Caco-2 (cell line): ENCODE measurements around the gene TSTD2. TPM values are rescaled to one million over a fixed set of nuclear protein-coding genes. Genes with fewer than 3 reads are reported as not detected.

Experiments used
- BruUV-seq: library from RNA; stranded (reverse); fragments of 400-500 nt; replicated peaks from 2 replicates; lab custom pipeline; 2021; lab: Mats Ljungman, UMichigan
- CTCF ChIA-PET: fragments of 300-600 bp; sonication (Branson Sonifier 250); formaldehyde crosslinking; loops from one replicate; lab custom pipeline; 2022; ENCODE audit warnings: antibody characterized with exemption; lab: Charles Lee
- POLR2A ChIA-PET: fragments of 300-600 bp; sonication (Branson Sonifier 250); formaldehyde crosslinking; loops from one replicate; lab custom pipeline; 2022; ENCODE audit warnings: antibody characterized with exemption; lab: Charles Lee
- DNase-seq, 2 experiments: peaks; one replicate each; pipeline versions ENCODE4 v3.0.0 to v3.0.0-alpha.2; 2020 to 2022
- H3K27me3 ChIP-seq: replicated peaks from 2 replicates; pipeline ENCODE4 v1.6.0; 2011; ENCODE audit warnings: low read length; ENCODE audit not compliant: control insufficient read depth, insufficient read depth
- H3K36me3 ChIP-seq: 2 replicates; pipeline ENCODE4 v1.5.1; 2011; ENCODE audit warnings: low read length; ENCODE audit not compliant: control insufficient read depth, insufficient read depth
- H3K4me1 ChIP-seq: fragments of 250-450 bp; sonication (Bioruptor Pico); 2 replicates; pipeline ENCODE4 v1.5.1; 2020; ENCODE audit warnings: mild to moderate bottlenecking
- H3K4me3 ChIP-seq: 2 replicates; pipeline ENCODE4 v1.5.1; 2011; ENCODE audit warnings: low read depth, mild to moderate bottlenecking, control low read depth, low read length
- H3K9me3 ChIP-seq: fragments of 250-450 bp; sonication (Bioruptor Pico); 2 replicates; pipeline ENCODE4 v1.5.1; 2020; ENCODE audit warnings: mild to moderate bottlenecking, moderate library complexity
- H3K27ac Mint-ChIP-seq: one replicate; pipeline ENCODE4 v1.8.0; 2022; ENCODE audit warnings: mixed read lengths; ENCODE audit not compliant: unreplicated experiment
- H3K27me3 Mint-ChIP-seq: one replicate; pipeline ENCODE4 v1.8.0; 2022; ENCODE audit warnings: mixed read lengths; ENCODE audit not compliant: insufficient read depth, unreplicated experiment
- H3K36me3 Mint-ChIP-seq: one replicate; pipeline ENCODE4 v1.8.0; 2022; ENCODE audit warnings: mild to moderate bottlenecking, mixed read lengths; ENCODE audit not compliant: insufficient read depth, unreplicated experiment
- H3K4me1 Mint-ChIP-seq: one replicate; pipeline ENCODE4 v1.8.0; 2022; ENCODE audit warnings: low read depth, mixed read lengths; ENCODE audit not compliant: unreplicated experiment
- H3K4me3 Mint-ChIP-seq: one replicate; pipeline ENCODE4 v1.8.0; 2022; ENCODE audit warnings: mild to moderate bottlenecking, moderate library complexity, mixed read lengths; ENCODE audit not compliant: unreplicated experiment
- H3K9me3 Mint-ChIP-seq: one replicate; pipeline ENCODE4 v1.8.0; 2022; ENCODE audit warnings: mixed read lengths; ENCODE audit not compliant: unreplicated experiment
- CTCF ChIP-seq, 2 experiments: fragments of 200-600 bp in 1 of 2; IDR thresholded peaks; 1 replicate in 1 of 2; 2 replicates in 1 of 2; pipeline versions ENCODE4 v1.5.1 to v1.8.0; 2011 to 2022; ENCODE audit warnings: antibody characterized with exemption in 1 of 2, control low read depth in 1 of 2, inconsistent platforms in 1 of 2, low read depth in 1 of 2, low read length in 1 of 2, mild to moderate bottlenecking in 1 of 2, moderate library complexity in 1 of 2; ENCODE audit not compliant: insufficient read depth in 1 of 2, severe bottlenecking in 1 of 2, unreplicated experiment in 1 of 2
- intact Hi-C: fragments of 100-400 bp; cut with micrococcal nuclease; formaldehyde crosslinking; loops from one replicate; pipeline ENCODE4 v1.10.0; 2022; ENCODE audit not compliant: unreplicated experiment
- total RNA-seq: library from RNA; stranded (reverse); gene quantifications from 2 replicates; pipeline ENCODE4 v1.2.3, GENCODE V29; 2022

Gene TSTD2
- total RNA-seq, 1 experiment from 2014 or later: 20.7 TPM

GRCh38 chr9:97560851-97561250 lies 72.3 kb downstream of the TSTD2 start:
- intact Hi-C loops: no loop called here
- no TSS peak for BruUV-seq
- ChIA-PET CTCF (interaction anchor here (0.5 kb wide), 1 partner anchor 55 kb away, joined by 3 read pairs; no protein-coding TSS in a partner anchor), POLR2A (no interaction called here)
- Histone ChIP-seq H3K36me3 (no peaks in the 10 kb centered on the region), H3K27me3 (no peaks in the 10 kb centered on the region), H3K9me3 (no peaks in the 10 kb centered on the region), H3K4me3 (no peak overlapping the region), H3K4me1 (0 out of 2 replicates have a peak, but pooled peaks cover 4% of the 10 kb centered on the region)
- Mint-ChIP-seq H3K4me1 (no peaks in the 10 kb centered on the region), H3K27me3 (no peaks in the 10 kb centered on the region), H3K36me3 (peaks cover 2% of the 10 kb centered on the region), H3K27ac (no peak overlapping the region), H3K9me3 (no peaks in the 10 kb centered on the region), H3K4me3 (no peak overlapping the region)
- DNase-seq: no peak
- no peak for TF ChIP-seq CTCF (IDR thresholded peaks at IDR 0.05; ENCODE audit: insufficient read depth in 1 of 2, low read depth in 1 of 2, low read length in 1 of 2, severe bottlenecking in 1 of 2, unreplicated experiment in 1 of 2)

- ChIA-PET CTCF (no interaction called here), POLR2A (no interaction called here)
- TF ChIP-seq CTCF (IDR thresholded peaks at IDR 0.05; ENCODE audit: insufficient read depth in 1 of 2, low read depth in 1 of 2, low read length in 1 of 2, severe bottlenecking in 1 of 2, unreplicated experiment in 1 of 2): no peak
- Histone ChIP-seq H3K36me3 (no peaks in the 10 kb centered on the region), H3K9me3 (no peaks in the 10 kb centered on the region), H3K4me1 (0 out of 2 replicates have a peak, but pooled peaks cover 4% of the 10 kb centered on the region), H3K27me3 (no peaks in the 10 kb centered on the region), H3K4me3 (no peak overlapping the region)
- no peaks in the 10 kb centered on the region for H3K4me1 Mint-ChIP-seq
- peaks cover 4% of the 10 kb centered on the region for H3K36me3 Mint-ChIP-seq
- no peak overlapping the region for H3K27ac Mint-ChIP-seq
- no peaks in the 10 kb centered on the region for H3K27me3 Mint-ChIP-seq
- H3K4me3 Mint-ChIP-seq: no peak overlapping the region
- no TSS peak for BruUV-seq
- DNase-seq: no peak
- intact Hi-C loops: no loop called here
- H3K9me3 Mint-ChIP-seq: no peaks in the 10 kb centered on the region
Observed at GRCh38 chr9:97560154-97560553, 73.0 kb downstream of the TSTD2 start.

DNA sequence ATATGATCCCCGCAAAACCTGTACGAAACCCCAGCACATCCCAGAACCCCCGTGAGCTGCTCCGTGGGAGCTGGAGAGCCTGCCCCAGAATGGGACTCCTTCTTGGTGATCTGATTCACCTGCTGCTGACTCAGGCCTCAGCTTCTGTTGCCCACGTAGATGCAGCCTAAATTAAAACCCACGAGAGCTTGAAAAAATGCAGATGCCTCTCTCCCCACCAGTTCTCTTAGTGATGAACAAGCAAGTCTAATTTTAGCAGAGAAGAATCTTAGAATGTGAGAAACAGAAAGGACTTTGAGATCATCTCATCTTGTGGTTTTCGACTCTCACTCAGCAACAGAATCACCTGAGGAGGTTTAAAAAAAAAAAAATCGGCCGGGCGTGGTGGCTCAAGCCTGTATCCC lies 74.1 kb downstream of the TSTD2 start:
- H3K4me1 Mint-ChIP-seq: no peaks in the 10 kb centered on the region
- DNase-seq: no peak
- Histone ChIP-seq H3K27me3 (no peaks in the 10 kb centered on the region; the same call in 1 of the 2 replicates), H3K36me3 (no peaks in the 10 kb centered on the region), H3K9me3 (no peaks in the 10 kb centered on the region), H3K4me3 (no peak overlapping the region), H3K4me1 (no peaks in the 10 kb centered on the region)
- peaks cover 4% of the 10 kb centered on the region for H3K36me3 Mint-ChIP-seq
- intact Hi-C loops: no loop called here
- H3K4me3 Mint-ChIP-seq: no peak overlapping the region
- no TSS peak for BruUV-seq
- no peaks in the 10 kb centered on the region for H3K9me3 Mint-ChIP-seq
- ChIA-PET CTCF (no interaction called here), POLR2A (no interaction called here)
- no peaks in the 10 kb centered on the region for H3K27me3 Mint-ChIP-seq
- peak overlapping the region; percentile 36 for H3K27ac Mint-ChIP-seq
- no peak for TF ChIP-seq CTCF (IDR thresholded peaks at IDR 0.05; ENCODE audit: insufficient read depth in 1 of 2, low read depth in 1 of 2, low read length in 1 of 2, severe bottlenecking in 1 of 2, unreplicated experiment in 1 of 2)
